ENCODE measurements around the gene TUFT1. TPM values are rescaled to one million over a fixed set of nuclear protein-coding genes. Genes with fewer than 3 reads are reported as not detected.

The TUFT1 gene
- total and polyA plus RNA-seq, 2 of the 4 experiments (the other 2 are of a cell fraction) = 21.2 to 30.3 TPM

DNA sequence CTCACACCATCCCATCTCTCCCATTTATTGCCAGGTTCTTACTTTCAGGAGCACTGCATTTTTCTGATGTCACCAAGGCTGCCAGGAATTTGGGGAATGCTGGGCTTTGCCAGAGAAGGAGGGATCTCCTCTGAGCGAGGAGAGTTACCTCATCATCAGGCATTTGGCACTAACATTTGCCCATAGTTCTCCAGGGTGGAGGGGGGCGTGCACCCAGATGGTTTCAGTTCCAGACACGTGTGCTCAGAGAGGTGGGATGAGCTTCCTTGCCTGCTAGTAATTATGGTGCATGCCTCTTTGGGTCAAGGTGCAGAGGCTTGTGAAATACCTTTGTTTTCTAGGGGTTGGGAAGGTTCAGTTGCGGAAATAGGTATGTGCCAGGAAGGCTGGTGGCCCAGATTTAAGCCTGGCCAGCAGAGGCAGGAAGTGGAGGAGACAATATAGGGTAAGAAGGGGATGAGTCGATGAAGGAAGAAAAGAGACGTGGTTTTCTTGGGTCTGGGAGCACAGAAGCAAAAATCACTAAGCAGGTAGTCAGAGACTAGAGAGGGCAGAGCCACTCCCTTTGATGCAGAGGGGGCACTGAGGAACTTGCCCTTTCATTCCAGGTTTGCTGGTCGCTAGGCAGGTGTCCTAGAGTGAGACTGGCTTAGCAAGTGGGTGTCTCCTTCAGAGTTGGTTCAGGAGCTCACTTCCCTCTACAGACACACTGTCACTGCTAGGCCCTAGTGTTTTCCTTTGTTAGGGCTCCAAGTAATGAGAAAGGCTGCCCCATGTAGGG lies 7.2 kb downstream of the TUFT1 start (continued):
- TF ChIP-seq SMC3 (IDR thresholded peaks at IDR 0.05; ENCODE audit: low read depth, low read length) = no peak

DNA sequence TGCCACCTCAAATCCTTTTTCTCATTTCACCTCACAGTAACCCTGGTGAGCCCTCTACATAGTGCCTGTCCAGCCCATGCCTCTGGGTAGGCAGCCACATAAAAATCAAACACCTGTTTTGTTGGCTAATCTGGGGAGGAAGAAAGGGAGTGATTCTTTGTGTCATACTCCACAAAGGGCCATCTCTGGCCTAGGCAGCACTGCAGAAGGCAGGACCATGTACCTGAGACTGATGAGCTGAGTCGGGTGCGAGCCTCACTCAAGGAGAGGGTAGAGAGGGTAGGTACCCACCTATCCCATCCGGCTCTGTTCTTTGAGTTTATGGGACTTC lies 7.8 kb downstream of the TUFT1 start:
- Histone ChIP-seq H3K4me2 (ENCODE audit: low read depth, low read length) (no peak overlapping the region), H3K4me1 (ENCODE audit: control insufficient read depth, insufficient read depth, low read length) (peaks cover 25% of the 10 kb centered on the region), H3K27me3 (ENCODE audit: control insufficient read depth, insufficient read depth, low read length) (no peaks in the 10 kb centered on the region), H4K5ac (ENCODE audit: low read depth, low read length) (peak overlapping the region; percentile 40), H2AK9ac (replicated peaks; ENCODE audit: low read depth, low read length, poor library complexity) (peak overlapping the region; percentile 88), H3K18ac (ENCODE audit: low read depth, low read length) (peak overlapping the region; percentile 20), H2BK5ac (ENCODE audit: low read depth, low read length, poor library complexity, severe bottlenecking) (peak overlapping the region; percentile 48), H4K20me1 (ENCODE audit: insufficient read depth, low read length) (peaks cover 22% of the 10 kb centered on the region), H2AK5ac (ENCODE audit: low read depth, low read length) (peak overlapping the region; percentile 99), H3K23ac (ENCODE audit: low read depth, low read length) (peak overlapping the region; percentile 96; the same call in 1 of the 2 replicates), H3K79me1 (ENCODE audit: low read depth in 1 of 2, low read length in 2 of 2) (peaks cover 24 to 68% of the 10 kb centered on the region in 2 experiments), H3K9me1 (ENCODE audit: insufficient read depth, low read length) (peaks cover 32% of the 10 kb centered on the region), H2AFZ (replicated peaks; ENCODE audit: low read length, poor library complexity) (no peak overlapping the region), H4K91ac (ENCODE audit: insufficient read depth, low read depth, low read length) (peak overlapping the region; percentile 87), H2BK120ac (ENCODE audit: low read depth, low read length) (peak overlapping the region; percentile 92), H3K56ac (ENCODE audit: extremely low read depth, insufficient read depth, low read length) (no peak overlapping the region), H2BK15ac (ENCODE audit: low read depth, low read length) (peak overlapping the region; percentile 91), H4K8ac (ENCODE audit: low read depth in 2 of 2, low read length in 2 of 2) (peak overlapping the region; percentile 34 to 65), H2BK20ac (ENCODE audit: low read depth, low read length) (peak overlapping the region; percentile 83), H3K4me3 (ENCODE audit: insufficient read depth, low read depth, low read length) (no peak overlapping the region), H3K14ac (replicated peaks; ENCODE audit: low read depth, low read length) (peak overlapping the region; percentile 93), H3K4ac (ENCODE audit: low read depth, low read length) (peak overlapping the region; percentile 95), H3K9ac (ENCODE audit: low read depth, low read length) (0 out of 2 replicates have a peak overlapping the region, but pooled peaks have one; percentile 2), H3K36me3 (ENCODE audit: control insufficient read depth, insufficient read depth, low read length) (no peaks in the 10 kb centered on the region; the same call in 1 of the 2 replicates), H3K27ac (ENCODE audit: insufficient read depth, low read length) (peak overlapping the region; percentile 71), H3K9me3 (ENCODE audit: control insufficient read depth, insufficient read depth, low read length) (no peaks in the 10 kb centered on the region)
- ChIA-PET CTCF (no interaction called here), POLR2A (ENCODE audit: unreplicated experiment) (interaction anchor here (0.6 kb wide), 1 partner anchor 27 kb away, joined by 5 read pairs; no protein-coding TSS in a partner anchor)
- WGBS, 2 experiments (ENCODE audit: extremely low coverage in 2 of 2, insufficient read length in 1 of 2) = no CpG with 5 or more reads among the region's 3 CpGs
- no peak for ATAC-seq (ENCODE audit: low read depth)
- in situ Hi-C loops (cut with MboI; ENCODE audit: low sequenced_read_pairs) (loop anchor here (10.0 kb wide), 1 partner anchor 447 kb away; the partner anchor contains the start of gene S100A10), dilution Hi-C loops (cut with HindIII; ENCODE audit: low sequenced_read_pairs, unreplicated experiment) (no loop called here), intact Hi-C loops (cut with micrococcal nuclease) (loop anchor here (10.0 kb wide), 2 partner anchors 223 to 287 kb away; partner anchors contain the start of genes C2CD4D, PI4KB and RORC)
- DNase-seq = no peak
- no TSS peak for BruUV-seq (replicated peaks)
- TF ChIP-seq FOS (IDR thresholded peaks at IDR 0.05; ENCODE audit: low read depth, low read length) (no peak), CEBPB (IDR thresholded peaks at IDR 0.05; ENCODE audit: low read depth, low read length) (no peak)
